Smooth muscle cell (in vitro differentiated cells): ENCODE results near the gene COL4A5. TPM values are rescaled to one million over a fixed set of nuclear protein-coding genes. Genes with fewer than 3 reads are reported as not detected.

Experiments used
- DNase-seq: peaks from one replicate; lab custom pipeline; 2025; ENCODE audit not compliant: unreplicated experiment; lab: John Stamatoyannopoulos, UW
- H2AFZ ChIP-seq: fragments of 200-600 bp; sonication (generic); 2 replicates; pipeline ENCODE4 v1.6.0; 2016; ENCODE audit warnings: antibody characterized with exemption, low read depth, mild to moderate bottlenecking
- H3F3A ChIP-seq: fragments of 200-600 bp; sonication (generic); 2 replicates; pipeline ENCODE4 v1.6.0; 2017; ENCODE audit warnings: antibody characterized with exemption, low read depth
- H3K27ac ChIP-seq: fragments of 200-600 bp; sonication (generic); 2 replicates; pipeline ENCODE4 v1.5.1; 2016; ENCODE audit warnings: low read depth, mild to moderate bottlenecking
- H3K27me3 ChIP-seq: fragments of 200-600 bp; sonication (generic); 2 replicates; pipeline ENCODE4 v1.6.1; 2016; ENCODE audit warnings: low read depth, mild to moderate bottlenecking
- H3K36me3 ChIP-seq: fragments of 200-600 bp; sonication (generic); 2 replicates; pipeline ENCODE4 v1.5.1; 2016; ENCODE audit warnings: low read depth
- H3K4me1 ChIP-seq: fragments of 200-600 bp; sonication (generic); 2 replicates; pipeline ENCODE4 v1.5.1; 2016; ENCODE audit warnings: low read depth
- H3K4me2 ChIP-seq: fragments of 200-600 bp; sonication (generic); 2 replicates; pipeline ENCODE4 v1.6.0; 2016; ENCODE audit warnings: mild to moderate bottlenecking
- H3K4me3 ChIP-seq: fragments of 200-600 bp; sonication (generic); 2 replicates; pipeline ENCODE4 v1.5.1; 2016; ENCODE audit warnings: mild to moderate bottlenecking
- H3K79me2 ChIP-seq: fragments of 200-600 bp; sonication (generic); 2 replicates; pipeline ENCODE4 v1.6.0; 2016; ENCODE audit warnings: low read depth, mild to moderate bottlenecking
- H3K9ac ChIP-seq: fragments of 200-600 bp; sonication (generic); 2 replicates; pipeline ENCODE4 v1.6.0; 2016; ENCODE audit warnings: low read depth
- H3K9me3 ChIP-seq: fragments of 200-600 bp; sonication (generic); replicated peaks from 2 replicates; pipeline ENCODE4 v1.5.1; 2016; ENCODE audit warnings: low read depth
- H4K20me1 ChIP-seq: fragments of 200-600 bp; sonication (generic); 2 replicates; pipeline ENCODE4 v1.6.0; 2016; ENCODE audit warnings: low read depth
- WGBS: methylation state at CpG from one replicate; pipeline ENCODE4 v1.1.7; 2016; ENCODE audit warnings: low lambda C conversion rate; 5-methylcytosine and 5-hydroxymethylcytosine counted together
- polyA plus RNA-seq: library from polyadenylated mRNA; unstranded; fragments of >200 nt; fragmentation: Nextera tagmentation; extraction: Ambion mirVana; gene quantifications from 2 replicates; pipeline ENCODE4 v1.2.1, GENCODE V29; 2016
- total RNA-seq: library from RNA; depleted of rRNA; stranded (reverse); fragments of >200 nt; gene quantifications from 2 replicates; pipeline ENCODE4 v1.2.3, GENCODE V29; 2014
- TF ChIP-seq, protein P1 (sequence below): fragments of 200-600 bp; sonication (generic); IDR thresholded peaks from 2 replicates; pipeline ENCODE4 v1.5.1; 2017; ENCODE audit warnings: borderline replicate concordance, mild to moderate bottlenecking, antibody characterized with exemption; ENCODE audit not compliant: insufficient read depth, poor library complexity, severe bottlenecking

The COL4A5 gene
- total and polyA plus RNA-seq, 2 experiments from 2014 or later, result 42.3 to 101 TPM

DNA sequence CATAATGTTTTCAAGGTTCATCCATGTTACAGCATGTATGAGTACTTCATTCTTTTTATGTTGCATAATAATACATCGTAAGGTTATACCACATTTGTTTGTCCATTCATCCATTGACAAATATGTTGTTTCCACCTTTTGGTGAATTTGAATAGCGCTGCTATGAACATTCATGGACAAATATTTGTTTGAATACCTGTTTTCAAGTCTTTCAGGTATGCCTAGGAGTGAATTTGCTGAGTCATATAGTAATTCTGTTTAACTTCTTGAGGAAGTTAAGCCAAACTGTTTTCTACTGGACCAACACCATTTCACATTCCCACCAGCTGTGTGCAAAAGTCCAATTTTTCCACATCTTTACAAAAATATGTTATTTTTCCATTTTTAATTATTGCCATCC, 265.2 kb downstream of the COL4A5 start:
- Histone ChIP-seq H3K9me3 (no peaks in the 10 kb centered on the region), H3K4me1 (peaks cover 6% of the 10 kb centered on the region), H3K27me3 (no peaks in the 10 kb centered on the region), H3K4me2 (no peak overlapping the region), H3F3A (no peaks in the 10 kb centered on the region), H3K79me2 (no peaks in the 10 kb centered on the region), H3K4me3 (no peak overlapping the region), H2AFZ (no peak overlapping the region), H3K9ac (no peak overlapping the region), H4K20me1 (no peaks in the 10 kb centered on the region), H3K27ac (no peak overlapping the region), H3K36me3 (no peaks in the 10 kb centered on the region)
- no peak for DNase-seq
- 74% methylated on average over 2 of the region's 2 CpGs for WGBS
- TF ChIP-seq, protein P1, sequence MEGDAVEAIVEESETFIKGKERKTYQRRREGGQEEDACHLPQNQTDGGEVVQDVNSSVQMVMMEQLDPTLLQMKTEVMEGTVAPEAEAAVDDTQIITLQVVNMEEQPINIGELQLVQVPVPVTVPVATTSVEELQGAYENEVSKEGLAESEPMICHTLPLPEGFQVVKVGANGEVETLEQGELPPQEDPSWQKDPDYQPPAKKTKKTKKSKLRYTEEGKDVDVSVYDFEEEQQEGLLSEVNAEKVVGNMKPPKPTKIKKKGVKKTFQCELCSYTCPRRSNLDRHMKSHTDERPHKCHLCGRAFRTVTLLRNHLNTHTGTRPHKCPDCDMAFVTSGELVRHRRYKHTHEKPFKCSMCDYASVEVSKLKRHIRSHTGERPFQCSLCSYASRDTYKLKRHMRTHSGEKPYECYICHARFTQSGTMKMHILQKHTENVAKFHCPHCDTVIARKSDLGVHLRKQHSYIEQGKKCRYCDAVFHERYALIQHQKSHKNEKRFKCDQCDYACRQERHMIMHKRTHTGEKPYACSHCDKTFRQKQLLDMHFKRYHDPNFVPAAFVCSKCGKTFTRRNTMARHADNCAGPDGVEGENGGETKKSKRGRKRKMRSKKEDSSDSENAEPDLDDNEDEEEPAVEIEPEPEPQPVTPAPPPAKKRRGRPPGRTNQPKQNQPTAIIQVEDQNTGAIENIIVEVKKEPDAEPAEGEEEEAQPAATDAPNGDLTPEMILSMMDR, result no peak

DNA sequence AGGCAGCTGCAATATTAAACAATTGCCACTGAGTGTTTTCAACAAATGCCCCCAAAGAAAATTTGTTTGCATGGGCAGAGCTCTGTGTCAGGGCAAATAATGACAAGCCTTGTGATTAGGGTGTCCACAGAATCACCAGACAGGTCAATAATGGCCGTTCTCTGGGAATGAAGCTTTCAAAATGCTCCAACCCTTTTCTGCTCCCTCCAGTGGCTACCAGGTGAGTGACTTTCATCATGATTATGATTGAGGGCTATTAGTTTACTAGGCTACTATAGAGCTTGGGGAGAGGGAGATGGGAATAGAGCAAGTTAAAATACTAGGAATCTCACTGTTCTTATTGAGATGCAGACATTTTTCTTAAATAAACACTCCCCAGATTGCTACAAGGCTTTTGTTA, 273.2 kb downstream of the COL4A5 start:
- no peaks in the 10 kb centered on the region for H3K36me3 ChIP-seq
- H4K20me1 ChIP-seq, result no peaks in the 10 kb centered on the region
- no peak overlapping the region for H3K27ac ChIP-seq
- no peak for DNase-seq
- H3K9ac ChIP-seq, result no peak overlapping the region
- H2AFZ ChIP-seq, result no peak overlapping the region
- H3K9me3 ChIP-seq, result peaks cover 5% of the 10 kb centered on the region
- no peaks in the 10 kb centered on the region for H3K79me2 ChIP-seq
- no peaks in the 10 kb centered on the region for H3K27me3 ChIP-seq
- WGBS, result 78% methylated on average over 1 of the region's 1 CpG
- no peaks in the 10 kb centered on the region for H3K4me1 ChIP-seq
- no peaks in the 10 kb centered on the region for H3F3A ChIP-seq
- no peak overlapping the region for H3K4me3 ChIP-seq
- TF ChIP-seq, protein P1, result no peak
- H3K4me2 ChIP-seq, result no peak overlapping the region

DNA sequence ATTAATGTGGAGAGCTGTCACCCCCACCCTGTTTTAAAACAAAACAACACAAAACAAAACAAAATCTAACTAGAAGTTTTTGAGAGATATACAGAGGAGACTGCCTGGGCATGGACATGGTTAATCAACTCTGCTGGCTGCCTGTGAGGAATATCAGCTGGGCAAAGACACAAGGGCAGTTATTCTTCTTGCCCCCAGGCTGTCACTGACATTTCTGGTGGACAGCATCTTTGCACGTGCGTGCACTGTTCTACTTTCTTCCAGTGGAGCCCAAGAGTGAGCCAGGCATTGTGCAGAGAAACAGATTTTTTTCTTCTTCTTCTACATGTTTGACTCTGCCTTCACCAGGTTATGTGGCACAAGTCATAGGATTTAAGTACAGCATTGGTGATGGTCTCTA, 282.9 kb downstream of the COL4A5 start:
- TF ChIP-seq, protein P1, result no peak
- H3K4me1 ChIP-seq, result peaks cover 10% of the 10 kb centered on the region
- H3K36me3 ChIP-seq, result no peaks in the 10 kb centered on the region
- no peaks in the 10 kb centered on the region for H3K9me3 ChIP-seq
- 80% methylated on average over 2 of the region's 2 CpGs for WGBS
- H3K27me3 ChIP-seq, result no peaks in the 10 kb centered on the region
- no peak overlapping the region for H3K9ac ChIP-seq
- no peaks in the 10 kb centered on the region for H4K20me1 ChIP-seq
- H3F3A ChIP-seq, result no peaks in the 10 kb centered on the region
- no peak overlapping the region for H3K27ac ChIP-seq
- no peak overlapping the region for H2AFZ ChIP-seq
- no peak for DNase-seq
- H3K4me2 ChIP-seq, result no peak overlapping the region
- H3K79me2 ChIP-seq, result no peaks in the 10 kb centered on the region
- no peak overlapping the region for H3K4me3 ChIP-seq

DNA sequence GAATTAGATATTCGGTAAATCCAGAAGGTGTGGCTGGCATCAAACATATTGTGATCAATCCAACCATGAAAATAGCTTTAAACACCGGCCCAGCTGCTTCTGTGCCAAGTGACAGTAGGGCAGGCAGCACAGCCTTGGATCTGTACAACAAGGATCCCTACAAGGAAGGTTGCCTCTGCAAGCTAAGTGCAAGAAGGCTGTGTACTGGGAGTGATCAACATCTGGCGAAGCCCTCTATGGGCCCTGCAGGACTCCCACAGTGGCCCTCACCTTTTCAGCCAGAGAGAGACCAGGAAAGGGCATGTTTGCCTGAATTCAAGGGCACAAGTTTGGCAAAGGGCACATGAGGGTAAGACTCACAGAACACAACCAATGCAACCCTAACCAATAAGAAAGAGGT, 287.1 kb downstream of the COL4A5 start:
- Histone ChIP-seq H3K9ac (no peak overlapping the region), H3K4me2 (no peak overlapping the region), H3K36me3 (no peaks in the 10 kb centered on the region), H3K27ac (no peak overlapping the region), H3K9me3 (no peaks in the 10 kb centered on the region), H3K4me3 (no peak overlapping the region), H4K20me1 (no peaks in the 10 kb centered on the region), H3K4me1 (peaks cover 28% of the 10 kb centered on the region), H3K27me3 (peaks cover 24% of the 10 kb centered on the region), H3F3A (no peaks in the 10 kb centered on the region), H3K79me2 (no peaks in the 10 kb centered on the region), H2AFZ (no peak overlapping the region)
- TF ChIP-seq, protein P1, result no peak
- WGBS, result 86% methylated on average over 3 of the region's 3 CpGs
- DNase-seq, result no peak
